GM12878 (cell line): ENCODE measurements around the gene TEX44. TPM values are rescaled to one million over a fixed set of nuclear protein-coding genes. Genes with fewer than 3 reads are reported as not detected.

Source experiments
- ATAC-seq: fragments of 200-7000 bp; cut with Tn5 transposase; 3 replicates; pipeline ENCODE4 v1.9.1; 2020; ENCODE audit warnings: mild to moderate bottlenecking, moderate library complexity
- BruUV-seq: library from RNA; stranded (reverse); fragments of 400-500 nt; replicated peaks from 2 replicates; lab custom pipeline; 2021; lab: Mats Ljungman, UMichigan
- CTCF ChIA-PET: fragments of 300-600 bp; sonication (Branson Sonifier 250); formaldehyde crosslinking; extraction: SDS; loops from one replicate; lab custom pipeline; 2021; ENCODE audit warnings: inconsistent platforms; lab: Yijun Ruan, JAX
- POLR2A ChIA-PET: fragments of 350-600 bp; formaldehyde crosslinking; extraction: SDS; loops from one replicate; lab custom pipeline; 2021; ENCODE audit warnings: inconsistent platforms; lab: Charles Lee
- RAD21 ChIA-PET: fragments of 300-600 bp; sonication (Branson Sonifier 250); formaldehyde crosslinking; loops from one replicate; lab custom pipeline; 2023; ENCODE audit warnings: antibody characterized with exemption; ENCODE audit not compliant: unreplicated experiment; lab: Charles Lee
- SMC1A ChIA-PET: fragments of 300-600 bp; sonication (Branson Sonifier 250); formaldehyde crosslinking; loops from one replicate; lab custom pipeline; 2023; ENCODE audit not compliant: unreplicated experiment, uncharacterized antibody; lab: Charles Lee
- DNase-seq: peaks from one replicate; pipeline ENCODE4 v3.0.0-alpha.2; 2011; ENCODE audit warnings: low read depth, low spot score
- FAIRE-seq: peaks from 3 replicates; lab custom pipeline; 2011; peaks lifted over from hg19 to GRCh38; lab: Jason Lieb, UNC
- H2AFZ ChIP-seq: 2 replicates; pipeline ENCODE4 v1.6.0; 2011; ENCODE audit warnings: low read depth, low read length, control low read depth; ENCODE audit not compliant: control insufficient read depth
- H3K27ac ChIP-seq: 2 replicates; pipeline ENCODE4 v1.5.1; 2011; ENCODE audit warnings: control low read depth; ENCODE audit not compliant: control insufficient read depth, insufficient read depth
- H3K27me3 ChIP-seq, 2 experiments: replicated peaks in 1 of 2; 2 replicates each; pipeline versions ENCODE4 v1.6.0 to v1.6.1; 2011; ENCODE audit warnings: low read length in 1 of 2; ENCODE audit not compliant: control insufficient read depth in 2 of 2, insufficient read depth in 2 of 2
- H3K36me3 ChIP-seq, 2 experiments: 2 replicates each; pipeline ENCODE4 v1.5.1; 2011; ENCODE audit warnings: low read length in 1 of 2; ENCODE audit not compliant: control insufficient read depth in 2 of 2, insufficient read depth in 2 of 2
- H3K4me1 ChIP-seq: 2 replicates; pipeline ENCODE4 v1.6.1; 2011; ENCODE audit warnings: mild to moderate bottlenecking, low read length, moderate library complexity, mixed read lengths; ENCODE audit not compliant: control insufficient read depth, insufficient read depth
- H3K4me2 ChIP-seq: 2 replicates; pipeline ENCODE4 v1.6.0; 2011; ENCODE audit warnings: control low read depth; ENCODE audit not compliant: control insufficient read depth, insufficient read depth
- H3K4me3 ChIP-seq: fragments of 200-600 bp; sonication (generic); 2 replicates; pipeline ENCODE4 v1.5.1; 2016
- H3K79me2 ChIP-seq: 2 replicates; pipeline ENCODE4 v1.6.0; 2011; ENCODE audit warnings: low read length; ENCODE audit not compliant: control insufficient read depth, insufficient read depth
- H3K9ac ChIP-seq: 2 replicates; pipeline ENCODE4 v1.8.0; 2011; ENCODE audit warnings: low read length, control low read depth, mixed read lengths; ENCODE audit not compliant: control insufficient read depth, insufficient read depth
- H3K9me3 ChIP-seq: replicated peaks from 3 replicates; pipeline ENCODE4 v1.5.1; 2011; ENCODE audit warnings: mild to moderate bottlenecking, low read length; ENCODE audit not compliant: control insufficient read depth, insufficient read depth
- H4K20me1 ChIP-seq: 2 replicates; pipeline ENCODE4 v1.6.0; 2011; ENCODE audit not compliant: control insufficient read depth, insufficient read depth
- GATAD2B ChIP-seq: fragments of 450-650 bp; conservative IDR thresholded peaks from 2 replicates; pipeline ENCODE4 v1.6.1; 2017; ENCODE audit warnings: low read depth, mild to moderate bottlenecking, moderate library complexity
- NFYB ChIP-seq: IDR thresholded peaks from 2 replicates; pipeline ENCODE4 v1.6.1; 2011; ENCODE audit warnings: low read depth, mild to moderate bottlenecking, low read length, improper control_type of control experiment, moderate library complexity; ENCODE audit not compliant: insufficient read depth
- POLR2AphosphoS5 ChIP-seq: IDR thresholded peaks from 2 replicates; pipeline ENCODE4 v1.6.1; 2011; ENCODE audit warnings: mild to moderate bottlenecking, low read length, inconsistent platforms
- SMARCA5 ChIP-seq: fragments of 450-650 bp; IDR thresholded peaks from 2 replicates; pipeline ENCODE4 v1.6.1; 2017; ENCODE audit warnings: mild to moderate bottlenecking
- WGBS: methylation state at CpG from one replicate; pipeline ENCODE4 v1.1.6; 2016; ENCODE audit warnings: low lambda C conversion rate; ENCODE audit not compliant: insufficient replicate concordance, insufficient coverage; ENCODE audit errors: missing lambda C conversion rate; 5-methylcytosine and 5-hydroxymethylcytosine counted together
- in situ Hi-C: fragments of 300-500 bp; cut with MboI; formaldehyde crosslinking; loops from 9 replicates; pipeline ENCODE4 v1.14.3; 2018; ENCODE audit warnings: mixed read lengths
- intact Hi-C: fragments of 100-400 bp; cut with micrococcal nuclease; formaldehyde crosslinking; loops from one replicate; pipeline ENCODE4 v1.14.2; 2022; ENCODE audit not compliant: unreplicated experiment
- polyA plus RNA-seq, 11 experiments: library from polyadenylated mRNA; depleted of rRNA in 4 of 11; unstranded in 6 of 11; stranded (reverse) in 5 of 11; fragments of >200 nt; fragmentation: Nextera tagmentation in 4 of 11; fragmentation: Illumina TruSeq in 1 of 11; extraction: Ambion mirVana in 4 of 11; extraction: Trizol in 1 of 11; gene quantifications; 1 replicate in 1 of 11; 2 replicates in 10 of 11; pipeline versions ENCODE4 v1.2.1 to v1.2.3, GENCODE V29; 2011 to 2016; ENCODE audit warnings: inconsistent platforms in 2 of 11, missing spikeins in 2 of 11, low read depth in 1 of 11
- total RNA-seq, 4 experiments: library from RNA; depleted of rRNA in 3 of 4; stranded (reverse); fragments of >200 nt in 3 of 4; fragmentation: Illumina TruSeq in 1 of 4; extraction: Trizol in 1 of 4; gene quantifications; 2 replicates each; pipeline versions ENCODE4 v1.2.1 to v1.2.3, GENCODE V29; 2013 to 2021
- TF ChIP-seq, protein P1 (sequence below): fragments of 450-650 bp; conservative IDR thresholded peaks from 2 replicates; pipeline ENCODE4 v1.6.1; 2017; ENCODE audit warnings: mild to moderate bottlenecking, moderate library complexity

The TEX44 gene
- total and polyA plus RNA-seq, 10 of the 15 experiments (the other 5 are each of a cell fraction or from before 2014, with no cell fraction given), result not detected

DNA sequence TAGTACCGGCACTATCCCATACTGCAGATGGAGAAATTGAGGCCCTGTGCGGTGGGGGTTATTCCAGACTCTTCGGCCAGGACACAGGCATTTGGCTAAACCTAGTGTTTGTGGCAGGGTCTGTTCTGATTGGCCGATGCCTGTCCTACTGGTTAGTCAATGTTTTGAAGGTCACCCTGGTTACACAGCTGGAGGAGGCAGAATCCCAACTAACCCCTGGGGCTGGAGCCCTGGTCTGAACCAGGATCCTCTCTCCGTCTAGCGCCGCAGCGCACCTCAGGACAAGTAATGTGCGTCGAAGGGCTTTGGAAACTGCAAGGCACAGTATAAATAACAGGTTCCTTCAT, 19.4 kb downstream of the TEX44 start:
- DNase-seq (no peak), ATAC-seq (no peak), FAIRE-seq (no peak)
- Histone ChIP-seq H3K4me2 (peak overlapping the region; percentile 39; the same call in 1 of the 2 replicates), H3K36me3 (no peaks in the 10 kb centered on the region), H3K9ac (peak overlapping the region; percentile 87; the same call in 1 of the 2 replicates), H3K9me3 (no peaks in the 10 kb centered on the region), H3K27ac (peak overlapping the region; percentile 45), H2AFZ (peak overlapping the region; percentile 55), H3K79me2 (peaks cover 7% of the 10 kb centered on the region), H3K4me3 (no peak overlapping the region), H3K4me1 (peaks cover 29% of the 10 kb centered on the region), H4K20me1 (no peaks in the 10 kb centered on the region), H3K27me3 (no peaks in the 10 kb centered on the region)
- intact Hi-C loops, result loop anchor here (1.0 to 2.0 kb wide), 4 partner anchors 59 to 169 kb away; partner anchors contain the start of gene PDE6D
- BruUV-seq, result no TSS peak
- WGBS, result 52% methylated on average over 10 of the region's 10 CpGs
- in situ Hi-C loops, result loop anchor here (5.0 kb wide), 1 partner anchor 60 kb away; no protein-coding TSS in a partner anchor
- POLR2A ChIA-PET, result interaction anchor here (0.6 to 8.0 kb wide), 8 partner anchors 10 to 174 kb away, joined by 3 to 247 read pairs (median 32); partner anchors contain the start of gene PTMA
- TF ChIP-seq POLR2AphosphoS5 (0 out of 2 replicates have a peak, but pooled peaks have one; percentile 18), GATAD2B (peak; percentile 39; the same call in 1 of the 2 replicates), NFYB (0 out of 2 replicates have a peak, but pooled peaks have one; percentile 30), SMARCA5 (peak; percentile 3; the same call in 1 of the 2 replicates)
- TF ChIP-seq, protein P1, sequence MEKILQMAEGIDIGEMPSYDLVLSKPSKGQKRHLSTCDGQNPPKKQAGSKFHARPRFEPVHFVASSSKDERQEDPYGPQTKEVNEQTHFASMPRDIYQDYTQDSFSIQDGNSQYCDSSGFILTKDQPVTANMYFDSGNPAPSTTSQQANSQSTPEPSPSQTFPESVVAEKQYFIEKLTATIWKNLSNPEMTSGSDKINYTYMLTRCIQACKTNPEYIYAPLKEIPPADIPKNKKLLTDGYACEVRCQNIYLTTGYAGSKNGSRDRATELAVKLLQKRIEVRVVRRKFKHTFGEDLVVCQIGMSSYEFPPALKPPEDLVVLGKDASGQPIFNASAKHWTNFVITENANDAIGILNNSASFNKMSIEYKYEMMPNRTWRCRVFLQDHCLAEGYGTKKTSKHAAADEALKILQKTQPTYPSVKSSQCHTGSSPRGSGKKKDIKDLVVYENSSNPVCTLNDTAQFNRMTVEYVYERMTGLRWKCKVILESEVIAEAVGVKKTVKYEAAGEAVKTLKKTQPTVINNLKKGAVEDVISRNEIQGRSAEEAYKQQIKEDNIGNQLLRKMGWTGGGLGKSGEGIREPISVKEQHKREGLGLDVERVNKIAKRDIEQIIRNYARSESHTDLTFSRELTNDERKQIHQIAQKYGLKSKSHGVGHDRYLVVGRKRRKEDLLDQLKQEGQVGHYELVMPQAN, result no peak
- CTCF ChIA-PET, result interaction anchor here (0.6 to 12.7 kb wide), 23 partner anchors 10 to 174 kb away, joined by 3 to 494 read pairs (median 5); partner anchors contain the start of genes COPS7B and PTMA
- SMC1A ChIA-PET, result interaction anchor here (0.6 to 10.8 kb wide), 11 partner anchors 11 to 157 kb away, joined by 3 to 255 read pairs (median 3); no protein-coding TSS in a partner anchor
- RAD21 ChIA-PET, result interaction anchor here (0.6 to 8.9 kb wide), 20 partner anchors 11 to 129 kb away, joined by 3 to 353 read pairs (median 6); partner anchors contain the start of gene PTMA
